HAP-1 (cell line): ENCODE measurements around the gene INPP5A.
"Not testable (repeated sequence)": the region's sequence is repeated elsewhere in the genome, so short reads cannot be mapped to it uniquely, and the experiment has no call there.

Experiments used
- DNase-seq, 2 experiments: peaks; one replicate each; pipeline ENCODE4 v3.0.0-alpha.2; 2016 to 2020; ENCODE audit warnings: low spot score in 2 of 2
- H3K27me3 ChIP-seq: fragments of 250-450 bp; sonication (Bioruptor Pico); 2 replicates; pipeline ENCODE4 v1.5.1; 2020; ENCODE audit warnings: low read depth, mild to moderate bottlenecking, moderate library complexity
- H3K36me3 ChIP-seq: fragments of 250-450 bp; sonication (Bioruptor Pico); replicated peaks from 2 replicates; pipeline ENCODE4 v1.5.1; 2020; ENCODE audit warnings: mild to moderate bottlenecking
- H3K4me1 ChIP-seq: fragments of 250-450 bp; sonication (Bioruptor Pico); 2 replicates; pipeline ENCODE4 v1.5.1; 2020; ENCODE audit warnings: mild to moderate bottlenecking
- H3K4me3 ChIP-seq: fragments of 250-450 bp; sonication (Bioruptor Pico); 2 replicates; pipeline ENCODE4 v1.5.1; 2020; ENCODE audit warnings: mild to moderate bottlenecking, moderate library complexity
- H3K9me3 ChIP-seq: fragments of 250-450 bp; sonication (Bioruptor Pico); 2 replicates; pipeline ENCODE4 v1.5.1; 2020; ENCODE audit warnings: mild to moderate bottlenecking, moderate library complexity
- in situ Hi-C: fragments of 300-500 bp; cut with MboI; formaldehyde crosslinking; loops from 3 replicates; pipeline ENCODE4 v1.14.3; 2020; ENCODE audit warnings: low sequenced_read_pairs, inconsistent platforms, mixed read lengths

The INPP5A gene

GRCh38 chr10:132813560-132814468, 276.2 kb downstream of the INPP5A start:
- Histone ChIP-seq H3K36me3 (no peaks in the 10 kb centered on the region), H3K27me3 (no peaks in the 10 kb centered on the region), H3K9me3 (no peaks in the 10 kb centered on the region), H3K4me1 (no peaks in the 10 kb centered on the region), H3K4me3 (no peak overlapping the region)
- peak in 1 of 2 experiments; percentile 3 for DNase-seq
- in situ Hi-C loops, result no loop called here

DNA sequence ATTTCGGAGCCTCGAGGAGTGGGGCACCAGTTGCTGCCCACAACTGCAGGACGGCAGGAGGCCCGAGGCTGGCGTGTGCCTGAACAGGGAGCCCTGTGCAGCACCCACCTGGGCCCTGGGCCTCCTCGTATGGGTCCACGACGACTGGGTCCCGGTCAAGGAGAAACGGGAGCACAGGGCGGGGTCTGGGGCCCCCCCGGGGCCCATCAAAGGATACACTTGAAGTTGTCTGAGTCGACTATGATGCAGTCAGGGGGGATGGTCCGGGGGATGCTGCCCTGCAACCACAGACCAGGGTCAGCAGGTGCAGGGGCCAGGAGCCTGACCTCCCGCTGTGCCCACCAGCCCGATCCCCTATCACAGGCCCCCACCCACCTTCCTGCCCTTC, 276.9 kb downstream of the INPP5A start:
- Histone ChIP-seq H3K36me3 (no peaks in the 10 kb centered on the region), H3K27me3 (no peaks in the 10 kb centered on the region), H3K9me3 (no peaks in the 10 kb centered on the region), H3K4me3 (no peak overlapping the region), H3K4me1 (no peaks in the 10 kb centered on the region)
- in situ Hi-C loops, result no loop called here
- peak in 1 of 2 experiments; percentile 4 for DNase-seq

DNA sequence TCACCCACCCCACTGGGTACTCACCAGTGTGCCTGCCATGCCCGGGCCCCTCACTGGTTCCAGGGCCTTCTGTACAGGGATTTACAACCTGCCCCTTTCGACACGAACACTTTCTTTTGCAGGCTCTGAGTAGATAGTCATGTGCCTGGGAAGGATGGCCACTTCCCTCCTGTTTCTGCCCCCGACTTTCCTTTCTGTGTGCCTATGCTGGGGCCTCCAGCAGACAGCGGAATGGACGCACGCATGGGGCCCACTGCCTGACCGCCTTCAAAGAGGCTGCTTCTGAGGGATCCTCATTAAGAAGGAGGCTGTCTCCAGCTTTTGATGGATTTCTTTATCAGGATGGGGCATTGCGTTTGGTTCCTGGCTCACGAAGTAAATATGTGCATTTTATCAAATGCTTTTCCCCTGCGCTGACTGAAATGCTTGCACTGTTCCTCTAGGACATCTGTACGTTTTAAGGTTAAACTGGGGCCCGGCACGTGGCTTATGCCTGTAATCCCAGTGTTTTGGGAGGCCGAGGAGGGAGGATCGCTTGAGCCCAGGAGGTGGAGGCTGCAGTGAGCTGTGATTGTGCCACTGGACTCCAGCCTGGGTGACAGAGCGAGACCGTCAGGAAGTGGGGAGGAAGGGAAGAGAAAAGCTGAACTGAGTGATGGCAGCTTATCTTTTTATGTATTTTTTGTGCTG, 277.7 kb downstream of the INPP5A start:
- in situ Hi-C loops, result no loop called here
- H3K4me1 ChIP-seq, result no peaks in the 10 kb centered on the region
- no peaks in the 10 kb centered on the region for H3K9me3 ChIP-seq
- no peaks in the 10 kb centered on the region for H3K36me3 ChIP-seq
- H3K4me3 ChIP-seq, result no peak overlapping the region
- DNase-seq, result no peak
- no peaks in the 10 kb centered on the region for H3K27me3 ChIP-seq

- Histone ChIP-seq H3K9me3 (no peaks in the 10 kb centered on the region), H3K27me3 (no peaks in the 10 kb centered on the region), H3K36me3 (no peaks in the 10 kb centered on the region), H3K4me1 (no peaks in the 10 kb centered on the region), H3K4me3 (no peak overlapping the region)
- DNase-seq, result no peak
- in situ Hi-C loops, result no loop called here
These were observed 279.1 kb downstream of the INPP5A start for GRCh38 chr10:132816718-132817117.

GRCh38 chr10:132817701-132818211, 280.2 kb downstream of the INPP5A start:
- Histone ChIP-seq H3K36me3 (no peaks in the 10 kb centered on the region), H3K9me3 (no peaks in the 10 kb centered on the region), H3K27me3 (no peaks in the 10 kb centered on the region), H3K4me1 (no peaks in the 10 kb centered on the region), H3K4me3 (no peak overlapping the region)
- DNase-seq, result peak in 1 of 2 experiments; percentile 4
- in situ Hi-C loops, result no loop called here

GRCh38 chr10:132820056-132820455, 282.5 kb downstream of the INPP5A start:
- no peaks in the 10 kb centered on the region for H3K4me1 ChIP-seq
- DNase-seq, result no peak
- no peaks in the 10 kb centered on the region for H3K27me3 ChIP-seq
- in situ Hi-C loops, result no loop called here
- no peaks in the 10 kb centered on the region for H3K9me3 ChIP-seq
- H3K36me3 ChIP-seq, result no peaks in the 10 kb centered on the region
- no peak overlapping the region for H3K4me3 ChIP-seq

DNA sequence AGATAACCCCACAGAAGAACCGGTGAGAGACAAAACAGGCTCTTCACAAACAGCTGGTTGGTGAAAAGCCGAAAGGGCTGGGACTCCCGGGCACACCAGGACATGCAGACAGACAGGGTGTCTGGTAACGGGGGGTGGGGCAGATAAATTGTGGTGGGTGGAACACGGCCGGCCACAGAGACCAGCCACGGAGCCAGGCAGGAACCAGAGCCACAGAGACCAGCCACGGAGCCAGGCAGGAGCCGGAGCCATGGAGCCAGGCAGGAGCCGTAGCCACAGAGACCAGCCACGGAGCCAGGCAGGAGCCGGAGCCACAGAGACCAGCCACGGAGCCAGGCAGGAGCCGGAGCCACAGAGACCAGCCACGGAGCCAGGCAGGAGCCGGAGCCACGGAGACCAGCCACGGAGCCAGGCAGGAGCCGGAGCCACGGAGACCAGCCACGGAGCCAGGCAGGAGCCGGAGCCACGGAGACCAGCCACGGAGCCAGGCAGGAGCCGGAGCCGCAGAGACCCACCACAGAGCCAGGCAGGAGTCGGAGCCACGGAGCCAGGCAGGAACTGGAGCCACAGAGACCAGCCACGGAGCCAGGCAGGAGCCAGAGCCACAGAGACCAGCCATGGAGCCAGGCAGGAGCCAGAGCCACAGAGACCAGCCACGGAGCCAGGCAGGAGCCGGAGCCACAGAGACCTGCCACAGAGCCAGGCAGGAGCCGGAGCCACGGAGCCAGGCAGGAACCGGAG, 288.4 kb downstream of the INPP5A start:
- H3K27me3 ChIP-seq, H3K4me3 ChIP-seq, H3K36me3 ChIP-seq, H3K9me3 ChIP-seq, in situ Hi-C loops, H3K4me1 ChIP-seq: not testable (repeated sequence)
- peak in 1 of 2 experiments; percentile 10 for DNase-seq

GRCh38 chr10:132826524-132827422, 289.2 kb downstream of the INPP5A start:
- in situ Hi-C loops, result no loop called here

DNA sequence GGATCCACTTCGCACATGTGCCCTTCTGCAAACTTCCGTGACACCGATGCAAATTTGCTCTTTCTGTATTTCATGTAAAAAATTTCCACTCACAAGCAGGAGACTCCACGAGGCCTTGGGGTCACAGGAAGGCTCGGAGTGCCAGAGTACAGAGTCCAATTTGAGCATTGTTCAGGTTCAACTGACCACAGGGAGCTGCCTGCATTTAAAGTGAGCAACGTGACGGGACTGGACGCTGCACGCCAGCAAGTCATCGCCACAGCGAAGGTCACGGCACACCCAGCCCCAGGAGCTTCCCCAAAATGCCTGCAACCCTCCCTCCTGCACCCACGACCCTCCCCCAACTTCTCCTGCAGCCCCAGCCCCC, 289.8 kb downstream of the INPP5A start:
- in situ Hi-C loops, result no loop called here
- Histone ChIP-seq H3K9me3 (no peaks in the 10 kb centered on the region), H3K4me1 (no peaks in the 10 kb centered on the region), H3K4me3 (no peak overlapping the region), H3K27me3 (peaks cover 13% of the 10 kb centered on the region), H3K36me3 (no peaks in the 10 kb centered on the region)
- DNase-seq, result no peak

More at GRCh38 chr10:132826524-132827422, 289.2 kb downstream of the INPP5A start:
- H3K27me3 ChIP-seq, result peaks cover 11% of the 10 kb centered on the region
- H3K4me1 ChIP-seq, result no peaks in the 10 kb centered on the region
- no peaks in the 10 kb centered on the region for H3K36me3 ChIP-seq
- no peak overlapping the region for H3K4me3 ChIP-seq
- peak in 1 of 2 experiments; percentile 4 for DNase-seq
- no peaks in the 10 kb centered on the region for H3K9me3 ChIP-seq

- in situ Hi-C loops, result no loop called here
- no peak for DNase-seq
These were observed 290.4 kb downstream of the INPP5A start for GRCh38 chr10:132827861-132828539.

GRCh38 chr10:132828681-132829080, 291.1 kb downstream of the INPP5A start:
- H3K9me3 ChIP-seq, result no peaks in the 10 kb centered on the region
- H3K4me1 ChIP-seq, result no peaks in the 10 kb centered on the region
- H3K27me3 ChIP-seq, result peaks cover 13% of the 10 kb centered on the region
- no peaks in the 10 kb centered on the region for H3K36me3 ChIP-seq
- DNase-seq, result no peak
- in situ Hi-C loops, result no loop called here
- no peak overlapping the region for H3K4me3 ChIP-seq

More at GRCh38 chr10:132827861-132828539, 290.4 kb downstream of the INPP5A start:
- no peak overlapping the region for H3K4me3 ChIP-seq
- H3K27me3 ChIP-seq, result peaks cover 13% of the 10 kb centered on the region
- no peaks in the 10 kb centered on the region for H3K9me3 ChIP-seq
- H3K36me3 ChIP-seq, result no peaks in the 10 kb centered on the region
- H3K4me1 ChIP-seq, result no peaks in the 10 kb centered on the region

DNA sequence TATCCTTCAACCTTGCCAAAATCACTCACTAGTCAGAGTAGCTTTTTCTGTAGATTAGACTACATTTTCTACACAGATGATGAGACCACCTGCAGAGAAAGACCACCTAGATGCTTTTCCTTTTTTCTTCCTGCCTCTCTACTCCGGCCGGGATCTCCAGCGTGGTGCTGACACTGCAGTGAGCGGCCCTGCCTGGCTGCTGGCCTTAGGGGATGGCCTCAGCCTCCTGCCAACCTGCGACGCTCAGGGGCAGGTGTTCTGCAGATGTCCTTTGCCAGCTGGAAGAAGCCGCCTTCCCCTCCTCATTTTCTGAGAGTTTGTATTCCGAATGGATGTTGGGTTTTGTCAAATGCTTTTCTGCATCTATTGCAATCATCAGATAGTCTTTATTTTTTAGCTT, 291.8 kb downstream of the INPP5A start:
- H3K4me1 ChIP-seq, result no peaks in the 10 kb centered on the region
- H3K4me3 ChIP-seq, result no peak overlapping the region
- no peaks in the 10 kb centered on the region for H3K36me3 ChIP-seq
- no peaks in the 10 kb centered on the region for H3K9me3 ChIP-seq
- peaks cover 13% of the 10 kb centered on the region for H3K27me3 ChIP-seq
- DNase-seq, result no peak
- in situ Hi-C loops, result no loop called here
